Measurements from ENCODE around the gene TMEM266.

GRCh38 chr15:76235186-76235826 is 175.5 kb downstream of the TMEM266 start:
- TF ChIP-seq EZH2 (optimal IDR thresholded peaks at IDR 0.05; ENCODE audit: low read depth, low read length): no peak
- TF ChIP-seq CTCF (IDR thresholded peaks at IDR 0.05; ENCODE audit: low read length): peak; percentile 51

Data from MM.1S (cell line).